IPS DF 4.7 (cell line): ENCODE measurements around the gene S100A16.
A peak's percentile ranks its signal among the peaks of the same experiment; 100 is the strongest.

ENCODE experiments used
- DNase-seq: peaks from one replicate; pipeline ENCODE4 v3.0.0-alpha.2; 2013; ENCODE audit warnings: low spot score; ENCODE audit errors: extremely low read depth

Gene S100A16

DNA sequence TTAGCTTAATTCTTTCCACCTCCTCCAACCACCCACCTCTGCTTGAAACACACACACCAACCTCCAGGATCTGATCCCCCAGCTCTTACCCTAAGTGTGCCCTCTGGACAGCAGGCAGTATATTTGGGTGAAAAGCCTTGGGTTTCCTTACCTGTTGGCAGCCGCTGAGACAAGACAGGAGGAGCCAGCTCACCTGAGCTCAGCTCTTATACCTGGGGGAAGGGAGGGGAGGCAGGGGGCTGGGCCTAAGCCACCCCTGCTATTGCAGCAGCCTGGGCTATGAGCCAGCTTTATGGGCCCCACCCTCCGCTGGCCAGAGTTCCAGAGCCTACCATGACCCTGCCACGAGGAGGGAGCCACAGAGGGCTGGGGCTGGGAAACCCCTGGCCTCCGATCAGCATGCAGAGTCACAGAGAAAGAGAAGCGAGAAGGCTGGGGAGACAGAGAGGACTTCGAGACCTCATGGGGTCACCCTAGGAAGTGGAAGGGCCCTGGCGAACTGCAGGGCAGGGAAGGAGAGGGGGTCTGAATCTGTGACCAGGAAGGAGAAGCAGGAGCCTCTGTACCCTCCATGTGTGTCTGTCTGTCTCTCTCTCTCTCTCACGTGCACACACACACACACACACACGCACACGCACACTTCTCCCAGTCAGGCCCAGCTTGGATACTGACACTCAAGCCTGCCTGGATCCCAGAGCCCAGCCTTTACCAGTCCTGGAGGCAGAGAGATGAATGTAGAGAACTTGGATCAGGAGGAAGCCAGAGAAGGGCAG lies 3.4 kb upstream of the S100A16 start, which contains the start of gene S100A14:
TSS of gene S100A14 (minus strand) at position 182 of the 773 bp plus-strand sequence. CDS start 467 bp downstream, outside the sequence.
- DNase-seq: no peak

DNA sequence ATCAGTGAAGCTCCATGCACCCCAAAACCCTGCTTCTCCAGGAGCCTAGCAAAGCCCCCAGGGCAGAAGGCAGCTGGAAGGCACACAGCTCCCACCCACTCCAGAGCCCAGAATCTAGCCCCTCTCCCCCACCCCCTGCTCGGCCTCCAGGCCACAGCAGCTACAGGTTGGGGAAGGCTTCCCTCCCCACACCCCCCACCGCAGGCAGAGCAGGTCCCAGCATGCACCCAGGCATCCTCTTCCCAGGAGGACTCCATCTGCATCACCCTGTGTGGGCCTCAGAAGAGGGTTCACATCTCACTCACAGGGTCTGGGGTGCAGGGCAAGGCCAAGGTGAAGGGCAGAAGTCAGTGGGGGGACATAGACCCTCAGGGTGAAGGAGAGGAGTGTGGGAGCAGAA lies 2.5 kb upstream of the S100A16 start:
- no peak for DNase-seq

GRCh38 chr1:153614906-153615305 lies 2.0 kb upstream of the S100A16 start:
- no peak for DNase-seq

GRCh38 chr1:153614189-153614900 lies 1.4 kb upstream of the S100A16 start:
- no peak for DNase-seq

DNA sequence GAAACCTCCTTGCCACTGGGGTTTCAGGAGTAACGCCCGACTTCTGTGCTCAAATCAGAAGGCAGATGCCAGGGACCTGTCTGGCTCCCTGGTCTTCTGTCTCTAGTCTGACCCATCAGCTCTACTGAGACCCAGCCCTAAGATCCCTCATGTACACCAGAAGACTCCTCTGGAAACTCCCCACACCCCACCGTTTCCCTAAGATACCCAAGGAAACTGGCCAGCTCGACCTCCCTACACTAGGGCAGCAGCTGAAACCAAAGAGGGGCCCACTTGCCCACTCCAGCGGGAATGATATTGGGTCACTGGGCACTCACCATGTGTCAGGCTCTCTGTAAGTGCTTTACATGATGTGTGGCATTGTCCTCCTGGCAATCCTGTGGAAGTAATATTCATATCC lies 469 bp upstream of the S100A16 start:
- no peak for DNase-seq

GRCh38 chr1:153612111-153612754 lies 704 bp downstream of the S100A16 start:
- DNase-seq: no peak

DNA sequence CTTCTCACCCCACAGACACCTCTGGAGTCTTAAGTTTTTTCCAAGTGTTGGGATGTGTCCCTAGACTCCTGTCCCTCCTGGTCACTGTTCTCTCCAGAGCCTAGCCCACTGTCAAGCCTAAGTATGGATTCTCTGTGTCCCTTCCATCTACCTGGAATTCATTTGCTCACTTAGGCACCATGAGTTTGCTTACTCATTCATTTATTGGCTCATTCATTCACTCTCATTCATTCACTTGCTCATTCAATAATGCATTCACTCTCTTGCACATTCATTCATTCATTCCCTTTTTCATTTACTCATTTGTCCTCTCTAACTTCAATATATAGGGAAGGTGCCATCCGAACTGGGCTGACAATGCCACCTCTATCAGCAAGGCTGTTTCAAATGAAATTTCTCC lies 1.6 kb downstream of the S100A16 start:
- DNase-seq: no peak

DNA sequence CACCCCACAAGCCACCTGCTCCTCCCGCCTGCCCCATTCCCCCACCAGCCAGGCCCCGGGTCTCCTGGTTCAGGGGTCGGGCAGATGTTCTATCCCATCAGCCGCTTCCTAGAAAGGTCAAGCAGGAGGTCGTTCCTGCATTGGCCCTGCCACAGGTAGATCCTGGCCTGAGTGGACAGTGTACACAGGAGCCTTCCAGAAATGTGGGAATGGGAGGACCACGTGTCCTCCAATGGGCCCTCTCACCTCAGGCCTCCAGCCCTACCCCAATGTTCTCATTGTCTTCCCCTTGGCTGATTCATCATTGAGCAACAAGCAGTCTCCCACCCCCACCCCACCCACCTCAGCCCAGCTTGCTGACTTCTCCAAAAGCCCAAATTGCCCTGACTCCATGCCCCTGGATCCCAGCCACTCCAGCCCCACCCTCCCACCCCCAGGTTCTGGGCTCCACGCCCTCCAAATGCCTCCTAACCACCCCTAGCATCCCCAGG lies 2.1 kb downstream of the S100A16 start:
- no peak for DNase-seq

GRCh38 chr1:153610334-153610733 lies 2.6 kb downstream of the S100A16 start:
- DNase-seq: no peak

DNA sequence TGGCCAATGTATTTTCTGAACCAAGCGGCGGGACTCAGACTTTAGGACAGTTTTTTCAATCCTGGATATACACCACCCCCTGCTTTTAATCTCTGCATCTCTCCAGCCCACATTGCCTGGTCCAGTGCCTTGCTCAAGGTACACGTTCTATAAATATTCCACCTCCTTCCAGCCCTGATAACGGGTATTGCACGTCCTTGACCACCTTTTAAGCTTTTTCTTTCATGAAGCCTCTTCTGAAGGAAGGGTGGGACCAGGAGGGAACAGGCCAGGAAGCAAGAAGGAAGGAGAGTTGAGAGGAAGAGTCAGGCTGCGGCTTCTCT lies 3.4 kb downstream of the S100A16 start:
- DNase-seq: no peak

DNA sequence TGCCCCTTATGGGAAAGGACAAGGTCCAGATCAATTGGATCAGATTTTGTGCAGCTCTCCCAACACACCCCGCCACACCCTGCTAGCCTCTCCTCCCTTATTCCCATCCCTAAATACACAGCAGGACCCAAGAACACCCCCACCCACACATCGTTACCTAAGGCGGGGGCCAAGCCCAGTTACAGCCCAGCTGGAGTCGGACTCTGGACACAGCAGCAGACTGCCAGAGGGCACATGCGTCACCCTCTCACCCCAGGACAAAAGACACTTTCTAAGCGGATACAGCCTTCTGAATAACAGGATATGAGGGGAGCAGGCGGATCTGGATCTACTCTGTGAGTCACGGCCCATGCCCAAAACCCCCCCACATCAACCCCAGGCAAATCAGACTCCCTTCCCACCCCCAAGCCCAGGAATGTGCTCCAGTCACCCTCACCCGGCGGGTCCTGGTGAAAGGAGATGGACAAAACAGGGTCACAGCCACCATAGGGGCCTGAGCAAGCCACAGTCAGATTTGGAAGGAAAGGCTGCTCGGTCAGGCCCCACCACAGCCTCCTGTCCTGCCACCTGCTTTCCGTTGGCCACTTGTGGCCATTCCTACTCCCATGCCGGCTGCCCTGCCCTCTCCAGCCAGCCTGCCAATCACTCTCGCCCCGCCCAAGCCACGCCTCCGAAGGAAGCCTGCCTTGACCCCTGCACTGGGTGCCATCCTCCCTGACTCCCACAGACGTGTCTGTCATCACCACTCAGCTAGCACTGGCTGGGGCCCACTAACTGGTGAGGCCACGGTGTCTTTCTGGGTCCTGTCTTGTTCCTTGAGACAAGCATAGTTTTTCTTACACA lies 4.0 kb downstream of the S100A16 start:
- DNase-seq: no peak

GRCh38 chr1:153608089-153608682 lies 4.8 kb downstream of the S100A16 start:
- no peak for DNase-seq

DNA sequence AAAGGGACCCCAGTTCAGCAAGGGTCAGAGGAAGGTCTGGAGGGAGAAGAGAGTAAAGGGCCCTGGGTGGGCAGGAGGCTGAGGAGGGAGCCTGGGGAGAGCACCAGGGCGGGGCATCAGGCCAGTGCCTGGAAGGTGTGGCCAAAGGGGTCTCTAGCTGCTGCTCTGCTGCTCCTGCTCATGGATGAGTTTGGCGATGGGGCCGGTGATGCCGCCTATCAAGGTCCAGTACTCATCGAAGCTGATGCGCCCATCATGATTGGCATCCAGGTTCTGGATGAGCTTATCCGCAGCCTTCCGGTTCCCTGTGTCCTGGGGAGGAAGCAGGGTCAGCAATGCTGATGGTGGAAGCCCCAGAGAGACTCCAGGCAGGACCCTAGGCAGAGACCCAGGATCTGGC lies 5.6 kb downstream of the S100A16 start:
- no peak for DNase-seq

- no peak for DNase-seq
These were observed 6.7 kb downstream of the S100A16 start for GRCh38 chr1:153606194-153606593.

DNA sequence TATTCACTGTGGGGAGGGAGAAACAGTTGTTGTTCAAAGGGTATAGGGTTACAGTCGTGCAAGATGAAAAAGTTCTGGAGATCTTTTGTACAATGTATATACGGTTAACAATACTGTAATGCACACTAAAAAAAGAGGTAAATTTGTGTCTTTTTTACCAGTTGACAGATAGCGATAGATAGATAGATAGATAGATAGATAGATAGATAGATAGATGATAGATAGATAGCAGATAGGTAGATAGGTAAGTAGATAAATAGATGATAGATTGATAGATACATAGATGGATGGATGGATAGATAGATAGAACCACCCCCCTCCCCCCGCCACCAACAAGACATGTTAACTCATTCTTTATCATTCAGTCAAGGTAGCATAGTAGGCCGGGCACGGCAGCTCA lies 10.2 kb downstream of the S100A16 start:
- DNase-seq: no peak

DNA sequence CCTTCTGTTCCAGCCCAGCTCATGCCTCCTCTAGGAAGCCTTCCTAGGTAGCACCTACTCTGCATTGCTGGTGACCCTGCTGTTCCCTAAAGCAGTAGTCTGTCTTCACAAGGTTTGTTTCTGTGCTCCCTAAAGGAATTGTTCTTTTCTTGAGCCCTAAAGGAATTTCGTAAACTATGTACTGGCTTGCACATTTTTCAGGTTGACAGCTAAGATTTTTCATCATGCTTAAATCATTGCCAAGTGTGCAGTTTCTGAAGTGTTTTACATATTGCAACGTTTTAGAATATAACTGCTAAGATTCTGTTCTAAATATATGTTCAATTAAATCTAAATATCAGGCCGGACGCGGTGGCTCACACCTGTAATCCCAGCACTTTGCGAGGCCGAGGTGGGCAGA lies 13.1 kb downstream of the S100A16 start:
- DNase-seq: no peak

DNA sequence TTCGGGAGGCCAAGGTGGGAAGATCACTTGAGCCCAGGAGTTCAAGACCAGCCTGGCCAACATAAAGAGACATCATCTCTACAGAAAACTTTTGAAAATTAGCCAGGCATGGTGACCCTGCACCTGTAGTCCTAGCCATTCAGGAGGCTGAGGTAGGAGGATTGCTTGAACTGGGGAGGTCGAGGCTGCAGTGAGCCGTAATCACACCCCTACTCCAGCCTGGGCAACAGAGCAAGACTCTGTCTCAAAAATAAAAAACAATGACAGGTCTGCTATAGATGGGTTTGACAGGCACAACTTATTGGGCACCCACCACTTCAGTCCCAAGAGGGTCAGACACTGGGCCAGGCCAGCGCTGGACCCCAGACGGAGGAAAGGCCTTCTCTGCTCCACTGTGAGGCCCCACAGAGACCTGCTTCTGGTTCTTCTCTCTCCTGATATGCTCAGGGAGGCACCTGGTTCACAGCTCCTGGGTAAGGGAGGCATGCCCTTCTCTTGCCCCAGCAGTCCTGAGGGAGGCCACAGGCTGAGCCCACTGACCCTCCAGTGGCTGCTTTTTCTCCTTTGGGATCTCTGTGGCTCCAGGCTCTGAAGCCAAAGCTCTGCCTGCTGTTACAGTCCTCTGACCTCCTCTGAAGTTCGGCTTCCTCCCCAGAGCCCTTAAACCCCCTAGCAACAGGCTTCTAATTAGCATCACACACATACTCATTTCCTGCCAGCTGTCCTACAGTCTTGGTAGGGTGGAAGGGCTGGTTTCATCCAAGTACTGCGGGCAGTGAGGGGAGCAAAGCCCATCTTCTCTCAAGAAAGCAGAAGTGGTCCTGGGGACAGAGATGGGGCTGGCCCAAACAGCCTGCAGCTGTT lies 14.4 kb downstream of the S100A16 start:
- DNase-seq: peak; percentile 81

- no peak for DNase-seq
These were observed 15.7 kb downstream of the S100A16 start for GRCh38 chr1:153597206-153597605.

DNA sequence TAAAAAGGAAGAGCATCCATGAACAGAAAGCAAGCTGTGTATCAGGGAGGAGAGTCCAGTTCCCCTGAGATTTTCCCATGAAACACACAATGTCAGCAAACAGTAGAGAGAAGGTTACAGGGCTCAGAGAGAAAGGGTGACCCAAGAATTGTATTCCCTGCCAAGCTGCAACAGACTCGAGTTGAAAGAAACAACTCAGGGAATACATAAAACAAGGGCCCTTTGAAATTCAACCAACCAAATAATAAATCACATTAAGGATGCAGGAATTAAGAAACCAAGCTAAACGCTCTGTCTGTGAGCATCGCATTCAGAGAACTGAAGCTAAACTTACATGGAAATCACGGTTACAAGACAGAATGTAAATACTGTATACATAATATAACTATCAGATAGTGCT lies 20.2 kb downstream of the S100A16 start:
- no peak for DNase-seq

- no peak for DNase-seq
These were observed 24.5 kb downstream of the S100A16 start for GRCh38 chr1:153588482-153588881.
